Measurements from ENCODE around the gene COMMD1. TPM values are rescaled to one million over a fixed set of nuclear protein-coding genes. Genes with fewer than 3 reads are reported as not detected.

COMMD1 gene
- total RNA-seq, 2 donors from 2014 or later, result 54.5 to 66.0 TPM

GRCh38 chr2:62046141-62046540 lies 140.7 kb downstream of the COMMD1 start:
- no peak for TF ChIP-seq CTCF (IDR thresholded peaks at IDR 0.05)
- H3K27ac ChIP-seq, result no peak overlapping the region
- H3K4me1 ChIP-seq, result no peaks in the 10 kb centered on the region
- H3K36me3 ChIP-seq, result no peaks in the 10 kb centered on the region
- no peak overlapping the region for H3K4me3 ChIP-seq
- no peaks in the 10 kb centered on the region for H3K9me3 ChIP-seq
- DNase-seq (ENCODE audit: low spot score), result no peak
- no peaks in the 10 kb centered on the region for H3K27me3 ChIP-seq

GRCh38 chr2:62050456-62051045 lies 145.1 kb downstream of the COMMD1 start:
- Histone ChIP-seq H3K27me3 (no peaks in the 10 kb centered on the region), H3K4me3 (no peak overlapping the region), H3K9me3 (no peaks in the 10 kb centered on the region), H3K4me1 (peaks cover 0 to 10% of the 10 kb centered on the region in 2 donors), H3K27ac (no peak overlapping the region), H3K36me3 (no peaks in the 10 kb centered on the region)
- no peak for DNase-seq (ENCODE audit: low spot score)
- TF ChIP-seq CTCF (IDR thresholded peaks at IDR 0.05), result no peak

- DNase-seq (ENCODE audit: low spot score), result no peak
- H3K27ac ChIP-seq, result no peak overlapping the region
These were observed 148.7 kb downstream of the COMMD1 start for GRCh38 chr2:62054029-62054791.

GRCh38 chr2:62054916-62055450 lies 149.5 kb downstream of the COMMD1 start:
- peaks cover 0 to 10% of the 10 kb centered on the region in 2 donors for H3K4me1 ChIP-seq
- H3K4me3 ChIP-seq, result no peak overlapping the region
- TF ChIP-seq CTCF (IDR thresholded peaks at IDR 0.05), result no peak
- no peaks in the 10 kb centered on the region for H3K27me3 ChIP-seq
- H3K36me3 ChIP-seq, result no peaks in the 10 kb centered on the region
- no peaks in the 10 kb centered on the region for H3K9me3 ChIP-seq
- H3K27ac ChIP-seq, result no peak overlapping the region
- DNase-seq (ENCODE audit: low spot score), result no peak

More at GRCh38 chr2:62054029-62054791, 148.7 kb downstream of the COMMD1 start:
- no peaks in the 10 kb centered on the region for H3K9me3 ChIP-seq
- H3K27me3 ChIP-seq, result no peaks in the 10 kb centered on the region
- peaks cover 0 to 10% of the 10 kb centered on the region in 2 donors for H3K4me1 ChIP-seq
- TF ChIP-seq CTCF (IDR thresholded peaks at IDR 0.05), result no peak
- H3K4me3 ChIP-seq, result no peak overlapping the region
- H3K36me3 ChIP-seq, result no peaks in the 10 kb centered on the region

GRCh38 chr2:62055724-62056336 lies 150.4 kb downstream of the COMMD1 start:
- no peak overlapping the region for H3K27ac ChIP-seq
- no peak for DNase-seq (ENCODE audit: low spot score)
- no peaks in the 10 kb centered on the region for H3K9me3 ChIP-seq
- H3K27me3 ChIP-seq, result no peaks in the 10 kb centered on the region
- peaks cover 0 to 10% of the 10 kb centered on the region in 2 donors for H3K4me1 ChIP-seq
- no peak overlapping the region for H3K4me3 ChIP-seq
- TF ChIP-seq CTCF (IDR thresholded peaks at IDR 0.05), result no peak
- no peaks in the 10 kb centered on the region for H3K36me3 ChIP-seq
